ENCODE measurements around the gene GPR27. TPM values are rescaled to one million over a fixed set of nuclear protein-coding genes. Genes with fewer than 3 reads are reported as not detected.

The GPR27 gene
- total RNA-seq, 2 donors from 2014 or later, result 0.54 to 1.3 TPM

DNA sequence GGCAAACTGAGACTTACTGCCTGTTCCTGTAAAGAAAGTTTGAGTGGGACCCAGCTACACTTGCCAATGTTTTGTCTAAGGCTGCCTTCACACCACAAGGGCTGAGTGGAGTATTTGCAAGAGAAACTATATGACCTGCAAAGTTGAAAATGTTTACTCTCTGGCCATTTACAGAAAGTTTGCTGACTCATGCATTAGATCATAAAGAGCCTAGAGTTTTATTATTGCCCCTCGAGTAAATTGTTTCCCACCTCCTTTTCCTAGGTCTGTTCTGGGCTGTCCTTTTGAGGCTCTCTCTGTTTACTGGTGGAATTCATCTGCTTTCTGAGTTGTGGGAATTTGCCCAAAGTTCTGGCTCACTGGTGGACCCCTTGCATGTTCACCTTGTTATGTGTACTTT is 38.0 kb downstream of the GPR27 start:
- no peaks in the 10 kb centered on the region for H3K27me3 ChIP-seq (replicated peaks; ENCODE audit: insufficient read depth)
- H3K9me3 ChIP-seq, result no peaks in the 10 kb centered on the region
- H3K27ac ChIP-seq, result no peak overlapping the region
- no peak for DNase-seq (ENCODE audit: low spot score)
- H3K4me1 ChIP-seq (ENCODE audit: control insufficient read depth in 1 of 2, low read depth in 2 of 2), result no peaks in the 10 kb centered on the region
- no peak for TF ChIP-seq CTCF (IDR thresholded peaks at IDR 0.05)
- ATAC-seq (ENCODE audit: insufficient number of reproducible peaks, low FRiP score, low read depth), result no peak
- no peak overlapping the region for H3K4me3 ChIP-seq
- no peaks in the 10 kb centered on the region for H3K36me3 ChIP-seq

DNA sequence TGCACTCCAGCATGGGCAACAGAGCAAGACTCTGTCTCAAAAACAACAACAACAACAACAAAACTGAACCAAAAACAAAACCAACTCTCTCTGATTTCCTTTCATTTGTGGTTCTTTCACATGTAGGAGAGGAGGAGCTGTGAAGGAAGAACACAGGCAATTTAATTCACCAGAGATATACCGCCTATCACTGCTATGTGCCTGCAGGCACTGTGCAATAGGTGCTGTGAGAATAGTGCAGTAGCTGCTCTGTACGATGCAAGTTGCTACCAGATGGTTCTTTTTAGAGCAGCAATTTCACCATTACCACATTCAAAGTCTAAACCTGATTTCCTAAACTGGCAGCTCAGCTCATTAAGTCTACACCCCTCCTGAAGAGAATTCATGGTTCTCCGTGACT is 42.6 kb downstream of the GPR27 start:
- Histone ChIP-seq H3K27me3 (replicated peaks; ENCODE audit: insufficient read depth) (no peaks in the 10 kb centered on the region), H3K36me3 (no peaks in the 10 kb centered on the region), H3K4me3 (no peak overlapping the region), H3K27ac (no peak overlapping the region), H3K4me1 (ENCODE audit: control insufficient read depth in 1 of 2, low read depth in 2 of 2) (no peaks in the 10 kb centered on the region), H3K9me3 (no peaks in the 10 kb centered on the region)
- DNase-seq (ENCODE audit: low spot score) (no peak), ATAC-seq (ENCODE audit: insufficient number of reproducible peaks, low FRiP score, low read depth) (no peak)
- TF ChIP-seq CTCF (IDR thresholded peaks at IDR 0.05), result no peak

- no peak overlapping the region for H3K27ac ChIP-seq
- H3K4me1 ChIP-seq (ENCODE audit: control insufficient read depth in 1 of 2, low read depth in 2 of 2), result no peaks in the 10 kb centered on the region
- no peaks in the 10 kb centered on the region for H3K36me3 ChIP-seq
- no peak for TF ChIP-seq CTCF (IDR thresholded peaks at IDR 0.05)
- no peaks in the 10 kb centered on the region for H3K27me3 ChIP-seq (replicated peaks; ENCODE audit: insufficient read depth)
- no peak for ATAC-seq (ENCODE audit: insufficient number of reproducible peaks, low FRiP score, low read depth)
- no peaks in the 10 kb centered on the region for H3K9me3 ChIP-seq
- H3K4me3 ChIP-seq, result no peak overlapping the region
- DNase-seq (ENCODE audit: low spot score), result no peak
These were observed 43.8 kb downstream of the GPR27 start for GRCh38 chr3:71797455-71797854.

DNA sequence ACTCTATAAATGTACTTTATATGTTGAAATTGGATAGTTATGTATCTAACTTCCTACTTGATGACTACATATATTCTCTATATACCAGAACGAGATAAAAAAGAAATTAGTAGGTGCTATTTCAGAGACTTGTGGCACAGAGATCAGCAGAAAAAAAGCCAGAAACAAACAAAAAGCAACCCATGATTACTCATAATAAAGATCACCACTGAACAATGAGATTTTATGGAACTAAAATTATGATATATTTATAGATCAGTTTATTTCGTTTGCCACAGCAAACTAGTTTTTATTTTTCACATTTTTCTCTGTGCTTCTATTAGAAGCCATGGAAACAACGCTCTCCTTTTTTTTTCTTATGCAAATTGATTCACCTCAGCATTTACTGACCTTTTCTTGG is 46.4 kb downstream of the GPR27 start:
- no peak for TF ChIP-seq CTCF (IDR thresholded peaks at IDR 0.05)
- no peaks in the 10 kb centered on the region for H3K4me1 ChIP-seq (ENCODE audit: control insufficient read depth in 1 of 2, low read depth in 2 of 2)
- H3K27me3 ChIP-seq (replicated peaks; ENCODE audit: insufficient read depth), result no peaks in the 10 kb centered on the region
- no peaks in the 10 kb centered on the region for H3K9me3 ChIP-seq
- no peak overlapping the region for H3K27ac ChIP-seq
- ATAC-seq (ENCODE audit: insufficient number of reproducible peaks, low FRiP score, low read depth) (no peak), DNase-seq (ENCODE audit: low spot score) (no peak)
- no peaks in the 10 kb centered on the region for H3K36me3 ChIP-seq
- no peak overlapping the region for H3K4me3 ChIP-seq

GRCh38 chr3:71801986-71802385 is 48.3 kb downstream of the GPR27 start:
- Histone ChIP-seq H3K9me3 (no peaks in the 10 kb centered on the region), H3K36me3 (no peaks in the 10 kb centered on the region), H3K27me3 (replicated peaks; ENCODE audit: insufficient read depth) (no peaks in the 10 kb centered on the region), H3K27ac (no peak overlapping the region), H3K4me3 (no peak overlapping the region), H3K4me1 (ENCODE audit: control insufficient read depth in 1 of 2, low read depth in 2 of 2) (no peaks in the 10 kb centered on the region)
- DNase-seq (ENCODE audit: low spot score), result no peak
- ATAC-seq (ENCODE audit: insufficient number of reproducible peaks, low FRiP score, low read depth), result no peak
- no peak for TF ChIP-seq CTCF (IDR thresholded peaks at IDR 0.05)

Data from thoracic aorta (tissue), 2 donors.